Uterus (tissue), 2 donors: ENCODE results near the gene HMGXB3.

Experiments used
- CTCF ChIP-seq, 4 experiments: fragments of 200-600 bp in 2 of 4; fragments of 450-650 bp in 2 of 4; sonication (generic) in 2 of 4; IDR thresholded peaks; one replicate each; pipeline ENCODE4 v1.5.1; 2016 to 2019; ENCODE audit warnings: antibody characterized with exemption in 4 of 4, mild to moderate bottlenecking in 2 of 4, moderate library complexity in 1 of 4
- POLR2A ChIP-seq, 2 donors: fragments of 450-650 bp; IDR thresholded peaks; one replicate each; pipeline ENCODE4 v1.6.1; 2016; ENCODE audit warnings: antibody characterized with exemption in 2 of 2, mild to moderate bottlenecking in 1 of 2, moderate library complexity in 1 of 2

DNA sequence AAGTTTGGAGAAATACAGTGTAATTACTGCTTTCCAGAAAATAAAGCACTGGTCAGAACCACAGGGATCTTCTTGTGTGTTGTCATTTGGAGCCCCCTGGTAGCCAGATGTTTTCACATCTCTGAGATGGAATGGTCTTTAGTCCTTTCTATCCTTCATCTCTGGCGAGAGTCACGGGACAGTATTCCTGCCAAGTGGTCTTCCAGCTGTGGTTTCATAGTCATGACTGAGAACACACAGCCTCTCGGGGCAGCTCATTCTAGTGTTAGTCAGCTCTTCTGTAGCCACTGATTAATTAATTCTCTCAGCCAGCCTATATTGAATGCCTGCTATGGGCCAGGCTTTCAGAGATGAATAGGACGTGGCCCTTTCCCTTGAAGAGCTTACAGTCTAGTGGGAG lies 34.1 kb downstream of the HMGXB3 start:
- TF ChIP-seq CTCF (IDR thresholded peaks at IDR 0.05) = no peak
- TF ChIP-seq POLR2A (IDR thresholded peaks at IDR 0.05) = no peak
